Fibroblast of peridontal ligament (primary cell): ENCODE measurements around the gene GYPC.
"Not testable (repeated sequence)": the region's sequence is repeated elsewhere in the genome, so short reads cannot be mapped to it uniquely, and the experiment has no call there.

Experiments
- DNase-seq: peaks from one replicate; pipeline ENCODE4 v3.0.0-alpha.2; 2010; ENCODE audit errors: extremely low read depth

Gene GYPC

GRCh38 chr2:126699716-126700581 lies 44.0 kb downstream of the GYPC start:
- no peak for DNase-seq

DNA sequence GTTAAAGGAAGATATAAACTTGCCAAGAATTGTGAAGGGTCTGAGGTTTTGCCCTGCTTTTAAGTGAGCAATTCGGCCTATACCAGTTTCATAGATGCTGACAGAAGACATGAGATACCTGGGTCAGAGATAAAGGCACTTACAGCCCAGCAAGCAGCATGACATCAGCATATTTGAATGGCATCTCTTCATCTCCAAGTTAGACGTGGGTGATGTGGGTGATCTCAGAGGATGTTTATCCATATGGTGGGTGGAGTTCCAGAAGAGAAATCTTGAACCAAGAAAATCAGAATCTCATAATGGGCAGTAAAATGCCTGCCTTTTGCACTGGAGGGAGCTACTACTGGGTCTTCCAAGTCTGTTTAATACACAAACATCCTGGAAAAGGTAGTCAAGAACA lies 44.7 kb downstream of the GYPC start:
- peak; percentile 9 for DNase-seq

GRCh38 chr2:126703311-126703710 lies 47.4 kb downstream of the GYPC start:
- DNase-seq = no peak

GRCh38 chr2:126704434-126705160 lies 48.6 kb downstream of the GYPC start:
- no peak for DNase-seq

DNA sequence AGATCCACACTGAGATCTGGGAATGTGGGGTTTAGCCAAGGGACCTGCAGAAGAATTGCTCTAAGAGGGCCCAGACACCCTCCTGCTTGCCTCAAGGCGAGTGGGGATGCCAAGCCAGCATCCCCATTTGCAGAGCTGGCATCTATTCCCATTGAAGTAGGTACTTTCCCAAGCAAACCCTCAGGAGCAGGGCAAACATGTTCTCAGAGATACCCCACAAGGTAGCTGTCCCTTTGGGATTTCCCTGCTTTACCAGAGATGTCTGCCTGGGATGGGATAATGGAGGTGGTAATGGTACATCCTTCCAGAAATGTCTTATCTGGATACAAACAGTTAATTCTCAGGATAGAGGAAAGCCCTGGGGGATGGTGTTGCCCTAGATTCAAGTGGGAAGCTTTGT lies 51.2 kb downstream of the GYPC start:
- DNase-seq = no peak

- no peak for DNase-seq
These were observed 52.0 kb downstream of the GYPC start for GRCh38 chr2:126707941-126708340.

GRCh38 chr2:126714191-126714965 lies 58.4 kb downstream of the GYPC start:
- DNase-seq = no peak

DNA sequence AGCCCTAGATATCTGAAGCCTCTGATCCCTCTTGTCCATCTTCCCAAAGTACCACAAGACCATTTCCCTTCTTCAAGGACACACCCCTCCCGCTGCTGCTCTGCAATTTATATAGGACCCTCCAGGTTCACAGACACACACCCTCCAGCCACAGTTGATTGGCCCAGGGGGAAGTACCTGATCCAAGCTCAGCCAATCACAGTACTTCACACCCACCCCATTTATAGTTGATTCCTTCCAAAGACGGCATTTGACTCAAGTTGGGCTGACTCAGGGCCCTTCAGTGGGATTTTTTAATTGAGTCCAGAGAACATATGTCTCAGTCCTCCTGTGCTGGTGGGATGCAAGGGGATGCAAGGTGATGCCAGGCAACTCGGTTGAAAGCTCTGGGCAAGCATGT lies 59.2 kb downstream of the GYPC start:
- no peak for DNase-seq

- no peak for DNase-seq
These were observed 59.8 kb downstream of the GYPC start for GRCh38 chr2:126715576-126716406.

DNA sequence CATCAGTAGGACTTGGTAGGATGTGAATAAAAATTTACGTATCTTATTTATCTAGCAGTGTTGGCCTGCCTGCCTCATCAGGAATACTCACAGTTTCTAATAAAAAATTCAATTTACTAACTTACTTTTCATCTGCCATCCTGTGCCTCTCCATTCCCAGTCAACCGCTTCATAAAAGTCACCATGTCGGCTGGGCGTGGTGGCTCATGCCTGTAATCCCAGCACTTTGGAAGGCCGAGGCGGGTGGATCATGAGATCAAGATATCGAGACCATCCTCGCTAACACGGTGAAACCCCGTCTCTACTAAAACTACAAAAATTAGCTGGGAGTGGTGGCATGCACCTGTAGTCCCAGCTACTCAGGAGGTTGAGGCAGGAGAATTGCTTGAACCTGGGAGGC lies 61.3 kb downstream of the GYPC start:
- DNase-seq = not testable (repeated sequence)

DNA sequence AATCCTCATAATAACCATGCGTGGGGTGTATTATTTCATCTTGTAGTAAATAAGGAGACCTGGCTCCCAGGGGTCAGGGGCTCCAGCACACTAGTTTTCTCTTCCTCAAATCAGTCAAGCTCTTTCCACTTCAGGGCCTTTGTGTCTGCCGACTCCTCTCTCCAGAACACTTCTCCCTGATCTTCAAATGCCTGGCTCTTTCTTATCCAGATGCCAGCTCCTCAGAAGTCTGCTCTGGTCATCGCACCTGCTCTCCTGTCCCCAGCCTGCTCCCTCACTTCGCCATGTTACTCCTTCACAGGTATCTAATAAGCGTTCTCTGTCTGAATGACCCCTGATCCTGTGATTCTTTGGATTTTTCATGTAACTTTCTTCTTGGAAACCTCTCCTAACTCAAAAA lies 62.0 kb downstream of the GYPC start:
- no peak for DNase-seq

- DNase-seq = no peak
These were observed 63.4 kb downstream of the GYPC start for GRCh38 chr2:126719191-126719832.

DNA sequence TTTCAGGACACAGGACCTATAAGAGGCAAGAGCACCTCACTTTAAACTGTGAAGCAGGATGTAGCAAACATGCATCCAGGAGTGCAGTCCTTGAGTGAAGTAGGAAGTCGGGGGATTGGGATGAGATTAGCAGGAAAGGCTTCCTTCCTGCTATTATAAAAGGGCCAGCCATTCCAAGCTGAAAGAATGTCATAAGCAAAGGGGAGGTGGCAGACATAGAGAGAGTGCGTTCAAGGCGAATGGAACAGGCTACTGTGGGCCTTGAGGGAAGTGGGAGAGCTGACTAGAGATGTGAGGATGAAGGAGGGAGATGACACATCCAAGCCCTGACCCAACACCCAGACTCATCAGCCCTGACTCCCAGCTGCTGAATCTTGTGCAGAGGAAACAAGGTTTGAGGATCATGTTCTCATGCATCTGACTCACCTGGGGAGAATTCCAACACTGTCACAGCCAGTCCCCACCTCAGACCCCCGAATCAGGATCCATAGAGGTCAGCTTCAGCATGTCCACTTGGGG lies 63.9 kb downstream of the GYPC start:
- no peak for DNase-seq

DNA sequence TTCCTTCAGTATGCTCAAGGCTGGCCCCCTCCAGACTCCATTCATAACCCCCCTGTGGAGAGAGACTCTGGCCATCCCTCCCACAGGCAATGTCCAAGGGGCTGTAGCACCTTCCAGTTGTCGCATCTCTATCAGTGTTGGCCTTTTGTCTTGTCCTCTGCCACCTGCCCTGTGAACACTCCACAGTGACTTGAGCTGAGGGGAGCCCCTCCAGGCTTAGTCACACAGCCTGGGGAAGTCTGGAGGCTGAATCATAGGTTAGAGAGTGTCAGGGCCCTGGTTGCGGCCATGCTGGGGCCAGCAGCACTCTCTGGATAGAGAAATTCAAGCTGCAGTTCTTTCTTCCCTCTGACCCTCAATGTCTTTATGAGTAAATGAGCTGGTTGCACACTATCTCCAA lies 64.7 kb downstream of the GYPC start:
- no peak for DNase-seq

DNA sequence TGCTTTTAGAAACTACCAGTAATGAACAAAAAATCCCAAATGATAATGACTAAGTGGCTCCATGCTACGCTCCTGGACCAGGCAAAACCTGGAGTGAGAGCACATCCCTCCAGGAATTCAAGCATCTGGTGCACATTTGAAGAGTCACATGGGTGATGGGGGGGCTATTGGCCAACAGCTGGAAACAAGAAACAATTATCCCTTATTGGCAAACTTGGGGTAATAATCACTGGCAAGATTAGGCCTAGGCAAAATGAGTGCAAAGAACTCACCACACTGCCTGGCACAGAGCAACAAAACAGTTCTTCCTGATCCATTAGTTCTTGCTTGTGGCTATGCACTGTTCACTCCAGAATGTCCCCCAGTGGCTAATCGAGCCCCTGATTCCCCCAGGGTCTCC lies 66.1 kb downstream of the GYPC start:
- DNase-seq = no peak

DNA sequence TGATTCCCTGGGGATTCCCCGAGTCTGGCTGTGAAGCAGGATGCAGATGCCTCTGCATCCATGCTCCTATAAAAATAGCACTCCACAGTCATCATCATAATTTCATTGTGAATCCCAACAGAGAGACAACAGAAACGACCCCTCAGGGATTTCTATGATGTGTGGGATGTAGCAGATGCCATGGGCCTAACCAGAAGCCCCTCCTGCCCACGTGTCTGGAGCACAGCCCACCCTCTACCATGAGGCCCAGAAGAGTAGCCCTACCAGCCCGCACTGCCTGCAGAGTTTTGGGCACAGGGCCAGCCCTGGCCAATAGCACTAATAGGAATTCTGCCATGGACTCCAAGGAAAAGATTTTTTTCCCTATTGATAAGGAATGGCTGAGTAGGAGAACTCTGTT lies 66.6 kb downstream of the GYPC start:
- no peak for DNase-seq

GRCh38 chr2:126723281-126723815 lies 67.4 kb downstream of the GYPC start:
- no peak for DNase-seq

DNA sequence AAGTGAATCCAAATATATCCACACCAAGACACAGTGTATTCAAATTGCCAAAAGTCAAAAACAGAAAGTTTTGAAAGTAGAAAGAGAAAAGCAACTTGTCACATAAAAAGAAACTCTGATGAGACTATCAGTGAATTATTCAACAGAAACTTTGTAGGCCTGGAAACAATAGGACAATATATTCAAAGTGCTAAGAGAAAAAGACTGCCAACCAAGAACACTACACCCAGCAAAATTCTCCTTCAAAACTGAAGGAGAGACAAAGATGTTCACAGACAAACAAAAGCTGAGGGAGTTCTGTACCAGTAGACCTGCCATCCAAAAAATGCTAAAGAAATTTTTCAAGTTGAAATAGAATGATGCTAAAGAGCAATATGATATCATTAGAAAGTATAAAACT lies 69.6 kb downstream of the GYPC start:
- DNase-seq = no peak

- DNase-seq = no peak
These were observed 73.9 kb downstream of the GYPC start for GRCh38 chr2:126729896-126730295.

DNA sequence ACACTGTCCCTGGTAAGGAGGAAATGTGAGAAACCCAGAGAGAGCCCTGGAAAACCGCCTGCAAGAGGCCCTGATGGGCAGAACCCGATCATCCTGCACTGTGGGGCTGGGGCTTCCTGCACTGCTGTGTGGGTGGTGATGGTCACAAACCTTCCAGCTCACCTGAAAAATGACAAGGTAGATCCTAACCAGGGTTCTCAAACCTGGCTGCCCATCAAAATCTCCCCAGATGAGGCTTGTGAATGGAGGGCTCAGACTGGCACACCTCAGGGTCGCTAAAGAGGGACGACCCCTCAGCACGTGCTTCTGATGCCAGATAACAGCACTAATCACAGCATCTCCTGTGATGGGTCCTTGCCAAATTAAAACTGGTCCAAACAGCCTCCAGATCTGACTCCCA lies 74.7 kb downstream of the GYPC start:
- DNase-seq = no peak

GRCh38 chr2:126731353-126731752 lies 75.4 kb downstream of the GYPC start:
- DNase-seq = no peak
